ENCODE data around the gene JPH2. TPM values are rescaled to one million over a fixed set of nuclear protein-coding genes. Genes with fewer than 3 reads are reported as not detected.

Gene JPH2
- total RNA-seq, 1 donor from 2014 or later: 151 TPM

DNA sequence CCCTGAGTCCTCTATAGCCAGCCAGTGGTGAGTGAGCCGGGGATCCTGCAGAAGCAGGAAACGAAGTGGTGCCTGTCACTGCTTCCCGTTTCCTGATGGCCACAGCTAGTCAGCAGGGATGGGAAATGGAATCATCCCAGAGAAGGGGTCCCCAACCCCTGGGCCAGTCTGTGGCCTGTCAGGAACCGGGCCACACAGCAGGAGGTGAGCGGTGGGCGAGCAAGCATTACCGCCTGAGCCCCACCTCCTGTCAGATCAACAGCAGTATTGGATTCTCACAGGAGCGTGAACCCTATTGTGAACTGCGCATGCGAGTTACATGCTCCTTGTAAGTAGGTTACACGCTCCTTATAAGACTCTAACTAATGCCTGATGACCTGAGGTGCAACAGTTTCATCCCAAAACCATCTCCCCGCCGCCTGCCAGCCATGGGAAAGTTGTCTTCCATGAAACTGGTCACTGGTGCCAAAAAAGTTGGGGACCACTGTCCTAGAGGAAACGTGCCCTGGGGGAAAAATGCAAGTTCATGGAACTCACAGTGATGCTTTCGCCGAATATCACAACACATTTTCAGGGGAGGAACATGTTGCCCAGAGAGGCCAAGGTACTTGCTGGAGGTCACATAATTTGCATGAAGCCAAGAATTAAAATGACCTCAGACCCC lies 113.8 kb downstream of the JPH2 start:
- Histone ChIP-seq H3K4me3 (no peak overlapping the region), H3K36me3 (no peaks in the 10 kb centered on the region), H3K4me1 (peaks cover 13% of the 10 kb centered on the region), H3K27ac (replicated peaks) (no peak overlapping the region), H3K27me3 (ENCODE audit: low read depth) (no peaks in the 10 kb centered on the region), H3K9me3 (replicated peaks) (no peaks in the 10 kb centered on the region)
- intact Hi-C loops (cut with micrococcal nuclease): no loop called here
- DNase-seq: no peak
- TF ChIP-seq, protein P1, sequence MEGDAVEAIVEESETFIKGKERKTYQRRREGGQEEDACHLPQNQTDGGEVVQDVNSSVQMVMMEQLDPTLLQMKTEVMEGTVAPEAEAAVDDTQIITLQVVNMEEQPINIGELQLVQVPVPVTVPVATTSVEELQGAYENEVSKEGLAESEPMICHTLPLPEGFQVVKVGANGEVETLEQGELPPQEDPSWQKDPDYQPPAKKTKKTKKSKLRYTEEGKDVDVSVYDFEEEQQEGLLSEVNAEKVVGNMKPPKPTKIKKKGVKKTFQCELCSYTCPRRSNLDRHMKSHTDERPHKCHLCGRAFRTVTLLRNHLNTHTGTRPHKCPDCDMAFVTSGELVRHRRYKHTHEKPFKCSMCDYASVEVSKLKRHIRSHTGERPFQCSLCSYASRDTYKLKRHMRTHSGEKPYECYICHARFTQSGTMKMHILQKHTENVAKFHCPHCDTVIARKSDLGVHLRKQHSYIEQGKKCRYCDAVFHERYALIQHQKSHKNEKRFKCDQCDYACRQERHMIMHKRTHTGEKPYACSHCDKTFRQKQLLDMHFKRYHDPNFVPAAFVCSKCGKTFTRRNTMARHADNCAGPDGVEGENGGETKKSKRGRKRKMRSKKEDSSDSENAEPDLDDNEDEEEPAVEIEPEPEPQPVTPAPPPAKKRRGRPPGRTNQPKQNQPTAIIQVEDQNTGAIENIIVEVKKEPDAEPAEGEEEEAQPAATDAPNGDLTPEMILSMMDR (IDR thresholded peaks at IDR 0.05; ENCODE audit: borderline replicate concordance): no peak

DNA sequence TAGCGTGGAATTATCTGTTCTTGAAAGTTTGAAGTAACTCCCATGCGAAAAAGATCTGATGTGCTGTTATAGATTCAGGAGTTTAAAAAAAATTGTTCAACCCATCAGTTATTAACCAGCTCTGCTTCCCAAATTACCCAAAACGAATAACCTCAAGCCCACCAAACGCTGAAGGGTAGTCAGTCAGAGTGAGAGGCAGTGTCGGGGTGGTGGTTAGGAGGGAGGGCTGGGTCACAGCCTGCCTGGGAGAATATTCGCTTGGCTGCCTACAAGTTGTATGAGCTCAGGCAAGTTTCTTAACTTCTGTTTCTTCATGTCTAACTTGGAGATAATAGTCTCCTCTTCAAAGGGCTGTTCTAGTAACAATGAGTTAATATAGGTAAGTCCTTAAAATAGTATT lies 114.6 kb downstream of the JPH2 start:
- intact Hi-C loops (cut with micrococcal nuclease): no loop called here
- no peak for DNase-seq
- Histone ChIP-seq H3K4me3 (no peak overlapping the region), H3K4me1 (peaks cover 13% of the 10 kb centered on the region), H3K9me3 (replicated peaks) (no peaks in the 10 kb centered on the region), H3K27ac (replicated peaks) (no peak overlapping the region), H3K36me3 (no peaks in the 10 kb centered on the region), H3K27me3 (ENCODE audit: low read depth) (no peaks in the 10 kb centered on the region)
- TF ChIP-seq, protein P1 (IDR thresholded peaks at IDR 0.05; ENCODE audit: borderline replicate concordance): no peak

DNA sequence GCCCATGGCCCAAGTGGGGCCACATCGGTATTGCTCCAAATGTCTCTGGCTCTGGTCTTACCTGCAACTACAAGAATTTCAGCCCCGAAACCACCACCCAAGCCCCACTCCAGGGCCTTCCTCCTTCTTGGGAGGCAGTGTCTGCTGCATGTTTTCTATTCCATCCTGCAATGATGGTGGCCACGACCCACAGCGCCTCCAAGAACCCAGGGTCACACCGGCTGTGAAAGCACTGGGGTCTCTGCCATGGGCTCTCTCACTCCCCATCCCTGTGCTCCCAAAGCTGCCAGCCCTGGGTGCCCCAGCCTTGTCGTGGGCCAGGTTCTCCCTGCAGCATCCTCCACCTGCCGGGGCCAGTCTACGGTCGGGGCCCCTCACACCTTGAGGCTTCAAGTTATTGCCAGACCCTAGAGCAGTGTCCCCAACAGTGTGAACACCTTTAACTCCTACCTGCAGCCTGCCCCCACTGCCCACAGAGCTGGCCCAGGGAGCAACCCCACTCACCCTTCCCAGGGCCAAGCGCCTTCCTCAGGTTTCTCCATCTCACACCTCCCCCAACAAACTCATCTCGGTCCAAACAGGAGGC lies 115.4 kb downstream of the JPH2 start:
- H3K4me3 ChIP-seq: no peak overlapping the region
- no peak overlapping the region for H3K27ac ChIP-seq (replicated peaks)
- H3K4me1 ChIP-seq: peaks cover 13% of the 10 kb centered on the region
- no peaks in the 10 kb centered on the region for H3K9me3 ChIP-seq (replicated peaks)
- DNase-seq: no peak
- H3K36me3 ChIP-seq: no peaks in the 10 kb centered on the region
- TF ChIP-seq, protein P1 (IDR thresholded peaks at IDR 0.05; ENCODE audit: borderline replicate concordance): no peak
- intact Hi-C loops (cut with micrococcal nuclease): no loop called here
- no peaks in the 10 kb centered on the region for H3K27me3 ChIP-seq (ENCODE audit: low read depth)

DNA sequence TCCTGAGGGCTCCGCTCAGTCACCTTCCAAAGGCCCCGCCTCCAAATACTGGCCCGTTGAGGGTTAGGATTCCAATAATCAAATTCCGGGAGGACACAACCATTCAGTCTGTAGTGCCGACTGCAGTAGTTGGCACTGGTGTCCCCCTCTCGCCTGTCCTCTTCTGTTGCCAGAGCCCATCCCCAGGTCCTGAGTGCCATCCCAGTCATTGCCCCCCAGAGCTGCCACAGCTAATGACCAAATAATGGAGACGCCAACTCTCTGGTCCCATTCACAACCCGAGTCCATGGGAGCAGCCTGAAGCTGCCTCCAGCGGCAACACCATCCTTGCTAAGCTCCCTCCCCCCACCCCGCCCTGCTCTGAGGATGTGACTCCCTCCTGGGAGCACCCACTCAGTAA lies 115.9 kb downstream of the JPH2 start:
- no peaks in the 10 kb centered on the region for H3K27me3 ChIP-seq (ENCODE audit: low read depth)
- peaks cover 13% of the 10 kb centered on the region for H3K4me1 ChIP-seq
- intact Hi-C loops (cut with micrococcal nuclease): no loop called here
- TF ChIP-seq, protein P1 (IDR thresholded peaks at IDR 0.05; ENCODE audit: borderline replicate concordance): no peak
- H3K4me3 ChIP-seq: no peak overlapping the region
- no peaks in the 10 kb centered on the region for H3K9me3 ChIP-seq (replicated peaks)
- H3K36me3 ChIP-seq: no peaks in the 10 kb centered on the region
- DNase-seq: no peak
- no peak overlapping the region for H3K27ac ChIP-seq (replicated peaks)

DNA sequence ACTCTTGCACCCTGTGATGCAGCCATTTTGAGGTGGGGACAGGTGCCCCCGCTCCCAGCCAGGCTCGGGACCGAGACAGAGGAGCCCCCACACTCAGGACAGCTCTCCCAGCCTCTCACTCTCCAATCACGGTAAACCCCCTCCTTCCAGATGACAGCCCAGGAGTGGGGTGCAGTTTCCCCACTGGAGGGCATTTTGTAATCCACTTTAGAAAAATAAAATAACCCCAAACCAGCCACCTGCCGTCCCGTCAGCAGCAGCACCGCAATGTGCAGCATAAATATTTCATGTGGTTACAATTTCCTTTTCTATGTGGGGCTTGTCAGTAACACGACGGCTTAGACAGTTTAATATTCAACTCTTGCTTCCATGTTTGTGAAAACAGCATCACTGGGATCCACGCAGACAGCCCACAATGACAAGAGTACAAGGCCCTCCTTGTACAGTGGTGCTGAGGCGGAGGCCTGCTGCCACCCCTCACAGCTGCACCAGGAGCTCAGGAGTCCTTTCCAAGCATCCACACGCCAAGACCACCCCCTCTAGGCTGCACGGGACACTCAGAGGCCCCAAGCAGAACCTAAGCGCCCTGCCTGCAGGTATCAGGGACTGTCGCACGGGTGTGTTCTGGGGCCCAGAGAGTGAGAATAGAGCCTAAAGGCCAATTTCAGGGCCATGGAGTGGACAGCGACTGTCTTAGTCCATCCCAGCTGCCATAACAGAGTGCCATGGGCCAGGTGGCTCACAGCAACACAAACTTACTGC lies 116.7 kb downstream of the JPH2 start:
- no peak for DNase-seq
- no peak overlapping the region for H3K4me3 ChIP-seq
- intact Hi-C loops (cut with micrococcal nuclease): no loop called here
- no peaks in the 10 kb centered on the region for H3K27me3 ChIP-seq (ENCODE audit: low read depth)
- H3K36me3 ChIP-seq: no peaks in the 10 kb centered on the region
- no peaks in the 10 kb centered on the region for H3K9me3 ChIP-seq (replicated peaks)
- peaks cover 13% of the 10 kb centered on the region for H3K4me1 ChIP-seq
- TF ChIP-seq, protein P1 (IDR thresholded peaks at IDR 0.05; ENCODE audit: borderline replicate concordance): no peak
- H3K27ac ChIP-seq (replicated peaks): no peak overlapping the region
